Measurements from ENCODE around the gene MFRP. TPM values are rescaled to one million over a fixed set of nuclear protein-coding genes. Genes with fewer than 3 reads are reported as not detected.
A peak's percentile ranks its signal among the peaks of the same experiment; 100 is the strongest.

MFRP gene
- total RNA-seq, 1 donor, result not detected

DNA sequence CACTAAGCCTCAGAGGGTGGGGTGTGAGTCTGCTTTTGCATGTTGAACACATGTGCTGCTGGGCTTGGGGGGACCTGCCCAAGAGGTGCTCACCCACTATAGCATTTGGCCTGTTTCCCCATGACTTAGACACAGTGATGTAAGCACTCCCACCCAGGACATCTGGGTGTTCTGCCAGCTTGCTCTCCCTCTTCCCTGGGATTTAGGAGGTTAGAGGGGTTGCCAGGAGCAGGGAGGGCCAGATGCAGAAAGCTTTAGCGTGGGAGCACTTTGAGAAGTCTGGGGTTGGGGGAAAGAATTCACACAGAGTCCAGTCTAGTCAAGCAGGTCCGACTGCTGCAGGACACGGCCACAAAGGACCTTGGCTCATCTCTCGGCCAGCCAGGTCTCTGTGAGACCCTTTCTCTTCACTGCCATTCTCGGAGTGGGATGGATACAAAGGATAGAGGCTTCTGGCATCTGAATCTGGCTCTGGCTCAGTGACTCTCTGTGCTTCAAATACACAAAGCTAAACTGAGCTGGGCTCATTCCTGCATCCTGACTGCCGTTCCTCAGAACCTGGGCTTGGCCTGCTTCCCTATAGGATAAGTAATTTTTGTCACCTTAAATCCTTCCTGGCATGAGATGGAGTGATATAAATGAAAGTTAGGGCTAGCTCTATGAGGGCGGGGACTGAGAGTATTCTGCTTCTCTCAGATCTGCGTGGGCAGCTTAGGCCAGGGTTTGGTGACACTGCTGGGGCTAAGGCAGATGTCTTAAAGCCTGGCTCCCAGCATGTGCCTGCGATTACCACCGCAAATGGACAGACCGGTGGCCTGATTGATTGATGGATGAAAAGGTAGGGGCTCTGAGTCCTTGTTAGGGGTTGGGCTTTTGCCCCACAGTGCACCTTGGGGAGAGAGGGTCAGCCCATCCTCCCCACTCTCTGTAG lies 20.4 kb upstream of the MFRP start:
- peaks cover 30% of the 10 kb centered on the region for H3K27me3 ChIP-seq (ENCODE audit: insufficient read depth, low read length)
- peaks cover 10% of the 10 kb centered on the region for H3K4me1 ChIP-seq (ENCODE audit: insufficient read depth, low read length)
- H3K4me3 ChIP-seq (ENCODE audit: low read length), result no peak overlapping the region
- no peaks in the 10 kb centered on the region for H3K9me3 ChIP-seq (ENCODE audit: low read depth, low read length)

DNA sequence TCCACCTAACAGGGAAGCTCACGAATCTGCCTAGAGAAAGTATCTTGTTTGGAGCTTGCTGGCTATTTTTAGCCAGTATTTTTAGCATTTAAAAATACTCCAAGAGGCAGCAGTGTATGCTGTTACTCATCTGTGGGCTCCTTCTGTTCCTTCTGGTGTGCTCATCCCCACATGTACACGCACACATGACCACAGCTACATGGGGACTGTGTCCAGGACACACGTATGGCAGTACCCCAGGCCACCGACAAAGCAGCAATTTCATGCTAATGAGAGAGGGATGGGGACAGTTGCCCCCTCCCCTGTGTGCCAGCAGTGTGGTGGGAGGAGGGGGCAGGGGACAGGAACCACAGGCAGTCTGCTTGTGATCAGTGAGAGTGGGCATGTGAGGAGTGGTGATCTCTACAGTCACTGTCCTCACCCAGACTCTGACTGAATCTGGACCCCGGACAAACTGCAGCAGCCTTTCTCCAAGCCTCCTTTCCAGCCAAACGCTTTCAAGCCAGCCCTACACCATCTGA lies 18.6 kb upstream of the MFRP start:
- no peaks in the 10 kb centered on the region for H3K9me3 ChIP-seq (ENCODE audit: low read depth, low read length)
- peaks cover 30% of the 10 kb centered on the region for H3K27me3 ChIP-seq (ENCODE audit: insufficient read depth, low read length)
- H3K4me1 ChIP-seq (ENCODE audit: insufficient read depth, low read length), result peaks cover 10% of the 10 kb centered on the region
- no peak overlapping the region for H3K4me3 ChIP-seq (ENCODE audit: low read length)

DNA sequence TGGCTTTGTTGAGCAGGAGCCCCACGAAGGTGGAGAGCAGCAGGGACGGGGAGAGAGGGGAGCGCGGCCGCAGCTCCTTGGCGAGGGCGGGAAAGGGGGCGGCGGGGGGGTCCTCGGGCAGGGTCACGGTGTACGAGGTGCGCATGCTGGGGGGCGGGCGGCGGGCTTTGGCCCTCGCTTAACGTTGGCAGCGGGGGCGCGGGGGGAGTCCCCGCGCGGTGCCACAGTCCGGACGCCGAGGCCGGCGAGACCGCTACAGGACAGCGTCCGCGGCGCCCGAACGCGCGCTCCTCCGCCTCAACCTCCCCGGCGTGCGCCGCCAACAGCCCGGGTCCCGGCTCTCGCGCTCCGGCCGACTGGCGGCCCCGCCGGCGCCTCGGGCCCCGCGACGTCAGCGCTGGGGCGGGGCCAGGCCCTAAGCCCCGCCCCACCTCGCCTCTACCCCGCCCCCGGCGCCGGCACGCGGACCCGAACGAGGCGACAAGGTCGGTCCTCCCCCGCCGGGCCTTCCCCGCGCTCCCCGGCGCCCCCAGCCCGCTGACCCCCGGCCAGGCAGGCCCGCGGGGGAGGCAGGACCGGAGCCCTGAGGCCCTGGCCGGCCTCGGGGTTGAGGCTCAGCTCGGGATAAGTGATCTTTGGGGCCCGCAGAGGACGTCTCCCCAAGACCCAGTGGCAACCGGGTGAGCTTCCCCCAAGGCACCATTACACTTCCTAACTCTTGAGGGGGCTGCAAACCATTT lies 17.5 kb upstream of the MFRP start:
- peaks cover 14% of the 10 kb centered on the region for H3K4me1 ChIP-seq (ENCODE audit: insufficient read depth, low read length)
- H3K4me3 ChIP-seq (ENCODE audit: low read length), result peak overlapping the region; percentile 15
- H3K27me3 ChIP-seq (ENCODE audit: insufficient read depth, low read length), result peaks cover 30% of the 10 kb centered on the region
- no peaks in the 10 kb centered on the region for H3K9me3 ChIP-seq (ENCODE audit: low read depth, low read length)

DNA sequence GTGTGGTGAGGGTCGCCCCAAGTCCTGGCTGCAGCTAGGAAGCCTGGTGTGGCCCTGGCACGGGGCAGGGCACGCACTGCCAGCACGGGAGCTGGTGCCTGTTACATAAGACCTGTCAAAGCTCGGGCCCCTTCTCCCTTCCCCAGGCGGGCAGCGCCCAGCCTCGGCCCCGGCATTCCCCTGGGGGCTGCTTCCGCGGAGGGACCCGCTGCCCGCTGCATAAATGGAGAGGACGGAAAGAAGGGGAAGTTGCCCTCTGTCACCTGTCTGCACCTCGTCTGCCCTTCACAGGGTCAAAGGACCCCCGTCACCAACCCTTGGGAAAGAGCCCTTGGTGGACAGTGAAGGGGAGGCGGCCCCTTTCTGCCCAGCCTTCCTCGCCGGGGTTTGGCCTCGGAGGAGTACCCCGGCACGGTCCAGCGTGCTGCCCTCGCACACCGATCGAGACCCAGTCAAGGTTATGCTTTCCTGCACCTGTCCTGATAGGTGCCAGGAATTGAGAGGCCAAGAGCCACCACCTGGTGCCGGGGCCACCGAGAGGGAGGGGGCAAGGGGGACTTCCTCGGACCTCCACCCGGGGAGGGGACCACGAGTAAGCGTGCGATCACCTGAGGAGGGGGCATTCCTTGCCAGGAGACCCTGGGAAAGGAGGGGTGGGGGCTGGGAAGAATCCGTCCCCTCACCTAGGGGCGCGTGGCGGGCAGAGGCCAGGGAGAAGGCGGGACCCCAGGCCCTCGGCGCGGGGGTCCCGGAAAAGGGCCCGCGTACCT lies 16.8 kb upstream of the MFRP start:
- H3K4me1 ChIP-seq (ENCODE audit: insufficient read depth, low read length), result peaks cover 14% of the 10 kb centered on the region
- H3K27me3 ChIP-seq (ENCODE audit: insufficient read depth, low read length), result peaks cover 30% of the 10 kb centered on the region
- H3K9me3 ChIP-seq (ENCODE audit: low read depth, low read length), result no peaks in the 10 kb centered on the region
- no peak overlapping the region for H3K4me3 ChIP-seq (ENCODE audit: low read length)

DNA sequence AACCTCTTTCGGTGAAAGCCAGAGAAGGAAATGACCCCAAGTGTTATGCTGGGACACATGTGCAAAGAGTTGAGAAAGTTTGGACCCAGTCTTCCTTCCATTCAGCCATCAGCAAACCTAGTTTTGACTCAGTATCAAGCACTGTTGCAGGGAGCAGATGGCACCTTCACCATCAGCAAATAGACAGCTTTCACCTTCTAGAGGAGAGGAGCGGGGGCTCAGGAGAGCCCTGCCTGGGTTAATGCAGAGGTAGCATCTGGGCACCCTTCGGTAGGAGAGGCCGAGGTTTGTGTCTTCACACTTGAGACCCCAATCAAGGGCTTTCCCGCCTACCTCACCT lies 16.2 kb upstream of the MFRP start:
- Histone ChIP-seq H3K9me3 (ENCODE audit: low read depth, low read length) (no peaks in the 10 kb centered on the region), H3K4me1 (ENCODE audit: insufficient read depth, low read length) (peaks cover 14% of the 10 kb centered on the region), H3K4me3 (ENCODE audit: low read length) (no peak overlapping the region), H3K27me3 (ENCODE audit: insufficient read depth, low read length) (peaks cover 30% of the 10 kb centered on the region)

DNA sequence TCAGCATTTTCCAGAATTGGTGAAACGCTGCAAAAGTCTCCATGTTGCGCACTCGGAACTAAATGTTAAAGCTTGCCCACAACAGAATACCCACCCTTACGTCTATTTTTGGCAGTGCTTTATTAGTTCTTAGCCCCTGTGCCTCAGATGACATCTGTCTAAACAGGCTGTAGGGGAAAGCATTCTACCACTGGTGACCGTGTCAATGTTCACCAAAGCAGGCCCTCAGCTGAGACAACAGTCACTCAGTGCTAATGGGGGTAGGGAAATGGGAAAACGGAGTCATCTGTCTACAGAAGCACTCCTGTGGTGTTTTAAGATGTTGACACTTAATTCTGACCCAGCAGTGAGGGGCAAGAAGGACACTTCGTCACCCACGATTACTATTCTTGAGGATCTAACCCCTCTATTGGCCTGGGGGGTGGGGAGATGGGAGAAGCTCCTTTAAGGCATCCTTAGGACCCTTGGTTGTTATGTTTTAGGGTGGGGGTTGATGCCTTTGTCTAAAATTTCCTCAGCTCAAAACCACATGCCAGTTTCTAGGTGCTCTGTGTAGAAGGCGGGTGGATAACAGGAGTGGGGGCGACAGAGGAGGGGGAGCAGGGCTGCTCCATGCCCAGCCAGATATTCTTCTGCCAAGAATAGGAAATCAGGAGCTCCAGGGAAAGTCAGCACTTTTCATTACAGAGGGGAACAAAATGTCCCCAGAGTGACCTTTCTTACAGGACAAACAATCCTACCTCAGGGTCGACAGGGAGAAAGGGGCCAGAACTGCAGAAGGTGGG lies 15.6 kb upstream of the MFRP start:
- Histone ChIP-seq H3K4me3 (ENCODE audit: low read length) (no peak overlapping the region), H3K9me3 (ENCODE audit: low read depth, low read length) (no peaks in the 10 kb centered on the region), H3K4me1 (ENCODE audit: insufficient read depth, low read length) (peaks cover 14% of the 10 kb centered on the region), H3K27me3 (ENCODE audit: insufficient read depth, low read length) (peaks cover 30% of the 10 kb centered on the region)

DNA sequence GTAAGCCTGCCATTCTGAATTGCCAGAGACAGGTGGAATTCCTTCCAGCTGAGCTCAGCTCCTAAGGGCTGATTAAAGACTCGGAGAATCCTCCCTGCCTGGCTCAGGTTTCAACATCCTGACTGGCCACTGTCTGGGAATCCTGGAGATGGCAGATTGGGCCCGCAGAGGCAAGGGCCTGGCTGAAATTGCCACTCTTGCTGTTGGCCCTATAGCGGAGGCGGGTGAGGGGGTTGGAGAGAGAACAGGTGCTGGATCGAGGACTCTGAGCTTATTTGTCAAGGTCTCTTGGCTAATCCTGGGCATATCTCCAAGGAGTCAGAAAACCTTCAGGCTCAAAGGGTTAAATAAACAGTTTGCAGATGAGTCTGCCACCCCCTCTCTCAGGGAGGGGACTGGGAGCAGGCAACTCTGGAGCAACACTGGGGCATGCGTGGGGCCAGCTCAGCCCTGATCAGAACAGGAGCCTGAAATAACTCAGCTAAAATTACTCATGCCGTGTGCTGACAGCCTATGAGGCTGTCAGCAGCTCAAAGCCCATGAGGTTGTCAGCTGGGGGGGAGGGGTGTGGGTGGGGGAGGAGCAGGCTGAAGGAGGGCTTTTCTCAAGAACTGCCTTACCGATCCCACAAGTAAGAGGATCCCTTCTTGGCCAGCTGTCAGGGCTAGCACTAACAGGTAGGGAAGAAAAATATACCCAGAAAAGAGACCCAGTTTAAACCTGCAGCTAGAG lies 14.7 kb upstream of the MFRP start:
- no peak overlapping the region for H3K4me3 ChIP-seq (ENCODE audit: low read length)
- peaks cover 30% of the 10 kb centered on the region for H3K27me3 ChIP-seq (ENCODE audit: insufficient read depth, low read length)
- H3K4me1 ChIP-seq (ENCODE audit: insufficient read depth, low read length), result peaks cover 17% of the 10 kb centered on the region
- H3K9me3 ChIP-seq (ENCODE audit: low read depth, low read length), result no peaks in the 10 kb centered on the region

DNA sequence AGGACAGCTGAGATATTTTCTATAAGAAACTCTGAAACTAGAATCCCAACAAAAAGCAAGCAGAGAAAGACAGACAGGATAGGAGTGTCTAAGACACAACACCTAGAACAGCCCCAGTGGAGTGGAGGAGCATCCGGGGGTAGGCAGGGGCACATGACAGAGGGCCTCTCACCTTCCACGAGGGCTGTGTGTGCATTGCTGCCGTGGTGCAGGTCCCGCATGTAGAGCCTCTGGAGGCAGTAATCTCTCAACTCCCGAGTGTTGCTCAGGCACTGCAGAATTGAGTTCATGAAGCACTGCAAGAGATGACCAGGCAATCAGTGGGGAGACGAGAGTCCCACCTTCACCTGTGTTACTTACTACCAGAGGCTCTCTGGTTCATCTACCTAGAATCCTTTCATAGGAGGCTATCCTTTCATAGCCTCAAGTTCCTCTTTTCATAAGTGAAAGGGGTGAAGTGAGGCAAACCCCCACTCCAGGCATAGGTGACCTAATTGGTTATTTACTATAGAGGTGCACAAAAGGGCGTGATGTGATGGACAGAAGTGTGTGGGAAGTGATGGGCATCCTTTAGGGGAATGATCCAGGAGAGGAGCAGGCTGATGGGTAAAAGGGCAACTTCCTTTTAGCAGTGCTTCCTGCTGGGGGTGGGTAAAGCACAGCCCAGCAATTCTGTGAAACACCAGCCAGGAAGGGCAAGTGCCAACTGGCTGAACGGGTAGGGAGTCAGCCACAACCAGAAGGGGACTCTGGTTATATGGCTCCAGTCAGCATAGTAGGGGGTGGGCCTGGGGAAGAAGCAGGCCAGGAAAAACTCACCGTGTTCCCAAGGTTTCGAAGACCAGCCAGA lies 13.1 kb upstream of the MFRP start:
- Histone ChIP-seq H3K4me3 (ENCODE audit: low read length) (no peak overlapping the region), H3K27me3 (ENCODE audit: insufficient read depth, low read length) (peaks cover 23% of the 10 kb centered on the region), H3K9me3 (ENCODE audit: low read depth, low read length) (no peaks in the 10 kb centered on the region), H3K4me1 (ENCODE audit: insufficient read depth, low read length) (peaks cover 21% of the 10 kb centered on the region)

DNA sequence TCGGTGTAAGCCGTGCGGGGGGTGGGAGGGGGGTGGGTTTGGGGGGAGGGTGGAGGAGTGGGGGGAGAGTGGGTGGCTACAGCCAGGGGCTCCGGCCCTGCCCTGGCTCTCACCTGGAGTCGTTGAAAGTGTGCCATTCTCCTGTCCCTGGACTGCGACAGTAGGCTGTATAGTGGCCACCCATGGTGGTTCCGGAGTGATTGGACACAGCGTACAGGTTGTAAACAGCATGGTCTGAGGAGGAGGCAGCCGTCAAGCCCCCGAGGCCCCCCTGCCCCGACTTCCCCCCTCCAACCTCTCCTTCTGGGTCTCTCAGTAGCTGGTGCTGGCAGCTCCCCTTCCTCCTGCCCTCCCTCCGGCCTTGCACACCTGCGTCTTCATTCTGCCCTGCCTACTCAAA lies 10.6 kb upstream of the MFRP start:
- peaks cover 11% of the 10 kb centered on the region for H3K4me1 ChIP-seq (ENCODE audit: insufficient read depth, low read length)
- H3K9me3 ChIP-seq (ENCODE audit: low read depth, low read length), result no peaks in the 10 kb centered on the region
- no peak overlapping the region for H3K4me3 ChIP-seq (ENCODE audit: low read length)
- H3K27me3 ChIP-seq (ENCODE audit: insufficient read depth, low read length), result peaks cover 15% of the 10 kb centered on the region

DNA sequence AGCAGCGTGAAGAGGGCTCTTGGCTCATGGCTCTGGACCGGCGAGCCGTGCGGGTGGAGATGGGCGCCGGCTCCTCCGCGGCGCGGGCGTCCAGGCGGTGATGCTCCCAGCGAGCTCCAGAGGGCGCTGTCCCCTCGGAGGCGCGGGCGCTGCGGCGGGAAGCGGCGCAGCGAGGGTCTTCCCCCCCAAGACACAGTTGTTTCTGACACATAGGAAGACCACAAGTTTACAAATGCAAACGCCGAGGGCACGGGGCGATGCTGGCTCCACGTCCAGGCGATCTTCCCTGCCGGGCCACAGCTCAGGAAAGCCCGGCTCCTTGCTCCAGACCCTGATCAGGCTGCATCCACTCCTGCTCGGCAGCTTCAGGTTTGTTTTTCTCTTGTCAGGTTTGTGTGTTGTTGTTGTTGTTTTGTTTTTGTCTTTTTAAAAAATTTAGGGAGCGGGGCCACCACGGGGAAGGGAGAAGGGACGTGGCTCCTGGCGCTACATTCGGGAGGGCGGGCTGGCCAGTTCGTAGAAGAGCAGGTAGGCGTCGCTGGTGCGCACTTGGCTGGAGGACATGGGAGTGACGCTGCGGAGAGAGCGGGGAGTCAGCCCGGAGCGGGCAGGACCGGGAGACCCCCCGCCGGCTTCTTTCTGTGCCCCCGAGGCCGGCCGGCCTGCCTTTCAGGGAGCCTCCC lies 10.0 kb upstream of the MFRP start:
- Histone ChIP-seq H3K4me1 (ENCODE audit: insufficient read depth, low read length) (peaks cover 11% of the 10 kb centered on the region), H3K27me3 (ENCODE audit: insufficient read depth, low read length) (peaks cover 18% of the 10 kb centered on the region), H3K4me3 (ENCODE audit: low read length) (peak overlapping the region; percentile 44), H3K9me3 (ENCODE audit: low read depth, low read length) (no peaks in the 10 kb centered on the region)

DNA sequence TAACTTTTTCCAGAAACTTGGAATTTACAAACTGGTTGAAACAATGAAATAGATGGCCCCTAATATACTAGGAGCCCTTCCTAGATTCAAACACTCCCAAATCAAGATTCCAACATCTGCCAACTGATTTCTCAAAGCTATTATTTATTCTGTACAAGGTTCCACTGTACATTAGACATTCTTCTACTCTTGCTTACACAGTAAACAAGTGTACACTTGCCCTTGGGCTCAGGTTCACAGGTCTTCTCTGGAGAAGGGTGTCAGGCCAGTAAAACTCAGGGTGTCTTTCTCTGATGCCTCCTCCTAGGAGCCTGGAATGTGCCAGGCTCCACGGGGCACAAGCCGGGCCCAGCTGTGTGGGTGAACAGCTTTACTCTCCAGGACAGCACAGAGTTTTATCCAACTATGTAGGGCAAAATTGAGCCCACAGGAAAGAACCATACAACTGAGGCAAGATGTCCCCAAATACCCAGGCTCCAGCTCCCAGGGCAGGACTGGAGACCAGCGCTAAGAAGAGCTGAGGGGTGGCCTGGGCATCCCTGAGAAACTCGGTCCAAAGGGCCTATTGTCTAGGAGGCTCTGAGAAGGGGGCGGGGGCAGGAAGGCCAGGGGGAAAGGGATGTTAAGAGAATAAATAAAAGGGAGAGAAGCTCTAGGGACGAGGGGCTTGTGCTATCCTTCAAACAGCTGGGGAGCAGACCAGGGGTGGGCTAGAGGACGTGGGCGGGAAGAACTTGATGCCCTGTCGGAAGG lies 8.8 kb upstream of the MFRP start:
- Histone ChIP-seq H3K9me3 (ENCODE audit: low read depth, low read length) (no peaks in the 10 kb centered on the region), H3K4me3 (ENCODE audit: low read length) (no peak overlapping the region), H3K4me1 (ENCODE audit: insufficient read depth, low read length) (peaks cover 11% of the 10 kb centered on the region), H3K27me3 (ENCODE audit: insufficient read depth, low read length) (peaks cover 18% of the 10 kb centered on the region)

DNA sequence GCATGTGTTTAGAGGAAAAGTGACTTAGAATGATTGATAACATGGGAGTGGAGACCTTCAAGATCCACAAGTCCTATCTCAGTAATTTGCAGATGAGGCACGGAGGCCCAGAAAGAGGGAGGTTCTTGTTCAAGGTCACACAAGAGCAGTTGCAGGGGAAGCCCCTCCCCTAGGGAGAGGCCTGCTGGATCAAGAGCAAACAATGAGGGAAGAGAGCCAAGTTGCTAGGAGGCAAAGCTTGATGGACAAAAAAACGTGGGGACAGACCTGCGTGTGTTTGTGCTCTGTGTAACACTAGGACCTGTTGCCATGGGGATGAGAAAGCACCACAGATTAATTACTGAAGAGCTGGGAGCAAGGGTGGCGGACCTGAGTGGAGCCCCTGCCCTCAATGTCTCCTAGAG lies 6.4 kb upstream of the MFRP start:
- H3K4me1 ChIP-seq (ENCODE audit: insufficient read depth, low read length), result peaks cover 7% of the 10 kb centered on the region
- H3K27me3 ChIP-seq (ENCODE audit: insufficient read depth, low read length), result peaks cover 18% of the 10 kb centered on the region
- no peaks in the 10 kb centered on the region for H3K9me3 ChIP-seq (ENCODE audit: low read depth, low read length)
- no peak overlapping the region for H3K4me3 ChIP-seq (ENCODE audit: low read length)

All from mononuclear cell (primary cell).